ENCODE results near the gene NHEJ1.

DNA sequence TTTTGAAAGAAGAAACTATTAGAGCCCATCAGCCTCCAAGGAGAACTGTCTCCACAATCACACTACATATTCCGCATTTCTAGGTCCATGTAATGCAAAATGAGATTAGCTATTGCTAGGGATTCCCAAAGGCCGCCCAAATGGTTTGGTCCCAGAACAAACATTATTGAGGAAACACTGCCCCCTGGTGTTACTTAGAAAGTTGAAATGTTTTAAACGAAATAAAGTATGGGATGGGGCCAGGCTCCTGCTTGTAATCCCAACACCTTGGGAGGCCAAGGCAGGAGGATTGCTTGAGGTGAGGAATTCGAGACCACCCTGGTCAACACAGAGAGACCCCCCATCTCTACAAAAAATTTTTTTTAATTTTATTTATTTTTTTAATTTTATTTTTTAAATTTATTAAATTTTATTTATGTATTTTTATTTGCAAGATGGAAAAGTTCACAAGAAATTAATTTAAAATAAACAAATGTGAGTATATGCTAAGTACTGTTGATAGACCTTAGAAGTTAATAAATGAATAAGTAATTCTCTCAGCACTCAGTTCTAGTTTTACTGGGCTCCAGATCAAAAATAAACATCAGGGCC is 5.5 kb downstream of the NHEJ1 start:
- TF ChIP-seq CTCF (IDR thresholded peaks at IDR 0.05) (peak; percentile 49 to 76 (median 64)), POLR2A (IDR thresholded peaks at IDR 0.05) (no peak)

Measured in heart left ventricle (tissue), 13 donors.